GM12878 (cell line): ENCODE data around the gene TRIM28. TPM values are rescaled to one million over a fixed set of nuclear protein-coding genes. Genes with fewer than 3 reads are reported as not detected.

ENCODE experiments used
- ATAC-seq: fragments of 200-7000 bp; cut with Tn5 transposase; 3 replicates; pipeline ENCODE4 v1.9.1; 2020; ENCODE audit warnings: mild to moderate bottlenecking, moderate library complexity
- BruUV-seq: library from RNA; stranded (reverse); fragments of 400-500 nt; replicated peaks from 2 replicates; lab custom pipeline; 2021; lab: Mats Ljungman, UMichigan
- CTCF ChIA-PET: fragments of 300-600 bp; sonication (Branson Sonifier 250); formaldehyde crosslinking; extraction: SDS; loops from one replicate; lab custom pipeline; 2021; ENCODE audit warnings: inconsistent platforms; lab: Yijun Ruan, JAX
- POLR2A ChIA-PET: fragments of 350-600 bp; formaldehyde crosslinking; extraction: SDS; loops from one replicate; lab custom pipeline; 2021; ENCODE audit warnings: inconsistent platforms; lab: Charles Lee
- RAD21 ChIA-PET: fragments of 300-600 bp; sonication (Branson Sonifier 250); formaldehyde crosslinking; loops from one replicate; lab custom pipeline; 2023; ENCODE audit warnings: antibody characterized with exemption; ENCODE audit not compliant: unreplicated experiment; lab: Charles Lee
- SMC1A ChIA-PET: fragments of 300-600 bp; sonication (Branson Sonifier 250); formaldehyde crosslinking; loops from one replicate; lab custom pipeline; 2023; ENCODE audit not compliant: unreplicated experiment, uncharacterized antibody; lab: Charles Lee
- DNase-seq: peaks from one replicate; pipeline ENCODE4 v3.0.0-alpha.2; 2011; ENCODE audit warnings: low read depth, low spot score
- FAIRE-seq: peaks from 3 replicates; lab custom pipeline; 2011; peaks lifted over from hg19 to GRCh38; lab: Jason Lieb, UNC
- H2AFZ ChIP-seq: 2 replicates; pipeline ENCODE4 v1.6.0; 2011; ENCODE audit warnings: low read depth, low read length, control low read depth; ENCODE audit not compliant: control insufficient read depth
- H3K27ac ChIP-seq: 2 replicates; pipeline ENCODE4 v1.5.1; 2011; ENCODE audit warnings: control low read depth; ENCODE audit not compliant: control insufficient read depth, insufficient read depth
- H3K27me3 ChIP-seq, 2 experiments: replicated peaks in 1 of 2; 2 replicates each; pipeline versions ENCODE4 v1.6.0 to v1.6.1; 2011; ENCODE audit warnings: low read length in 1 of 2; ENCODE audit not compliant: control insufficient read depth in 2 of 2, insufficient read depth in 2 of 2
- H3K36me3 ChIP-seq, 2 experiments: 2 replicates each; pipeline ENCODE4 v1.5.1; 2011; ENCODE audit warnings: low read length in 1 of 2; ENCODE audit not compliant: control insufficient read depth in 2 of 2, insufficient read depth in 2 of 2
- H3K4me1 ChIP-seq: 2 replicates; pipeline ENCODE4 v1.6.1; 2011; ENCODE audit warnings: mild to moderate bottlenecking, low read length, moderate library complexity, mixed read lengths; ENCODE audit not compliant: control insufficient read depth, insufficient read depth
- H3K4me2 ChIP-seq: 2 replicates; pipeline ENCODE4 v1.6.0; 2011; ENCODE audit warnings: control low read depth; ENCODE audit not compliant: control insufficient read depth, insufficient read depth
- H3K4me3 ChIP-seq: fragments of 200-600 bp; sonication (generic); 2 replicates; pipeline ENCODE4 v1.5.1; 2016
- H3K79me2 ChIP-seq: 2 replicates; pipeline ENCODE4 v1.6.0; 2011; ENCODE audit warnings: low read length; ENCODE audit not compliant: control insufficient read depth, insufficient read depth
- H3K9ac ChIP-seq: 2 replicates; pipeline ENCODE4 v1.8.0; 2011; ENCODE audit warnings: low read length, control low read depth, mixed read lengths; ENCODE audit not compliant: control insufficient read depth, insufficient read depth
- H3K9me3 ChIP-seq: replicated peaks from 3 replicates; pipeline ENCODE4 v1.5.1; 2011; ENCODE audit warnings: mild to moderate bottlenecking, low read length; ENCODE audit not compliant: control insufficient read depth, insufficient read depth
- H4K20me1 ChIP-seq: 2 replicates; pipeline ENCODE4 v1.6.0; 2011; ENCODE audit not compliant: control insufficient read depth, insufficient read depth
- BRCA1 ChIP-seq: IDR thresholded peaks from 2 replicates; pipeline ENCODE4 v1.6.1; 2011; ENCODE audit warnings: low read depth, low read length, improper control_type of control experiment
- CBFB ChIP-seq: IDR thresholded peaks from 2 replicates; pipeline ENCODE4 v1.6.1; 2016; ENCODE audit warnings: antibody characterized with exemption, low read depth
- CBX3 ChIP-seq: fragments of 200-600 bp; sonication (generic); IDR thresholded peaks from 2 replicates; pipeline ENCODE4 v1.6.1; 2016; ENCODE audit warnings: low read depth, borderline replicate concordance
- HDGF ChIP-seq: fragments of 450-650 bp; IDR thresholded peaks from 2 replicates; pipeline ENCODE4 v1.6.1; 2016; ENCODE audit warnings: antibody characterized with exemption
- POLR2A ChIP-seq: IDR thresholded peaks from 2 replicates; pipeline ENCODE4 v1.6.1; 2011; ENCODE audit warnings: low read depth, mild to moderate bottlenecking, low read length
- POLR2AphosphoS2 ChIP-seq: IDR thresholded peaks from 2 replicates; pipeline ENCODE4 v1.6.1; 2011; ENCODE audit warnings: low read depth, mild to moderate bottlenecking, low read length, improper control_type of control experiment, moderate library complexity
- POLR2AphosphoS5 ChIP-seq: IDR thresholded peaks from 2 replicates; pipeline ENCODE4 v1.6.1; 2011; ENCODE audit warnings: mild to moderate bottlenecking, low read length, inconsistent platforms
- TCF12 ChIP-seq: IDR thresholded peaks from 2 replicates; pipeline ENCODE4 v1.6.1; 2011; ENCODE audit warnings: low read depth, mild to moderate bottlenecking, low read length
- WGBS: methylation state at CpG from one replicate; pipeline ENCODE4 v1.1.6; 2016; ENCODE audit warnings: low lambda C conversion rate; ENCODE audit not compliant: insufficient replicate concordance, insufficient coverage; ENCODE audit errors: missing lambda C conversion rate; 5-methylcytosine and 5-hydroxymethylcytosine counted together
- in situ Hi-C: fragments of 300-500 bp; cut with MboI; formaldehyde crosslinking; loops from 9 replicates; pipeline ENCODE4 v1.14.3; 2018; ENCODE audit warnings: mixed read lengths
- intact Hi-C: fragments of 100-400 bp; cut with micrococcal nuclease; formaldehyde crosslinking; loops from one replicate; pipeline ENCODE4 v1.14.2; 2022; ENCODE audit not compliant: unreplicated experiment
- polyA plus RNA-seq, 11 experiments: library from polyadenylated mRNA; depleted of rRNA in 4 of 11; unstranded in 6 of 11; stranded (reverse) in 5 of 11; fragments of >200 nt; fragmentation: Nextera tagmentation in 4 of 11; fragmentation: Illumina TruSeq in 1 of 11; extraction: Ambion mirVana in 4 of 11; extraction: Trizol in 1 of 11; gene quantifications; 1 replicate in 1 of 11; 2 replicates in 10 of 11; pipeline versions ENCODE4 v1.2.1 to v1.2.3, GENCODE V29; 2011 to 2016; ENCODE audit warnings: inconsistent platforms in 2 of 11, missing spikeins in 2 of 11, low read depth in 1 of 11
- total RNA-seq, 4 experiments: library from RNA; depleted of rRNA in 3 of 4; stranded (reverse); fragments of >200 nt in 3 of 4; fragmentation: Illumina TruSeq in 1 of 4; extraction: Trizol in 1 of 4; gene quantifications; 2 replicates each; pipeline versions ENCODE4 v1.2.1 to v1.2.3, GENCODE V29; 2013 to 2021

TRIM28 gene
- total and polyA plus RNA-seq, 10 of the 15 experiments (the other 5 are each of a cell fraction or from before 2014, with no cell fraction given): 5.0 to 650 (median 296) TPM

DNA sequence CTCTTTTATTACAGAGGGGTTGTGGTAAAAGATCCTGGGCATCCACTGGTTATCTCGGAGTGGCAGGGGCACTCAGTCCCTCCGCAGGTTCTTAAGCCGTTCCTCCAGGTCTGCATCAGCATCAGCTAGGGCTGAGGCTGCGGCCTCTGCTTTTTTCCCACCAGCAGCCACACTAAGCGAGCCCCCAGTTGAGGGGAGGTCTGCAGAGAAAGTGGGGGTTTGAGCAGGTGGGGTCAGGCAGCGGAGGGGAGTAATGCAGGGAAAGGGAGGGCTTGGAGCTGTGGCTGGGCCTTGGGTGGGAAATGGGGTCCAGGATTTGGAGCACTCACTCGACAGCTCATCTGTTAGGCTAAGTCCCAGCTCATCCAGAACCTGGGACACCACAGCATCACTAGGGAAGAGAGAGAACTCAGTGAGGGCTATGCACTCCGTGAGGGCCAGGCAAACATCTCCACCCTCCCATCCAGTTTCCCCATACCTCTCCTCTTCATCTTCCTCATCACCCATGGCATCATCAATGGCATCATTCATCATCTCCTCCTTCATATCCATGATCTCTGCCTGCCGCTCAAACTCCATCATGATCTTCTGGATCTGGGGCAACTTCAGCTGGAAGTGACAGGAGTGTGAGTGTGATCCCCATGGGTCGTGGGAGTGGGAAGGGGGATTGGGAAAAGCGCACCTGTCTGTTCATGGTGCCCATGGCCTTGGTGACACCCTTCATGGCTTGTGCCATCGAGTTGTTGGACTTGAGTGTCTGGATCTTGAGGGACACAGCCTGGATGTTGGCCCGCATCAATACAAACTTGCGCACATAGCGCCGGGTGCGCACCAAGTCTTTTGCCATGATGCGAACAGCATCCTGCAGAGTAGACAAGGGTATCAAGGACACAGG, 8.0 kb downstream of the TRIM28 start:
- Histone ChIP-seq H3K27ac (no peak overlapping the region), H3K27me3 (no peaks in the 10 kb centered on the region), H3K4me2 (no peak overlapping the region), H3K9me3 (no peaks in the 10 kb centered on the region), H3K9ac (no peak overlapping the region), H3K79me2 (peaks cover 43% of the 10 kb centered on the region), H2AFZ (no peak overlapping the region), H3K4me1 (peaks cover 24% of the 10 kb centered on the region)
- ATAC-seq: no peak
- peak; percentile 27 for FAIRE-seq
- in situ Hi-C loops: no loop called here
- RAD21 ChIA-PET: no interaction called here
- BruUV-seq: TSS peak; percentile 50
- 94% methylated on average over 18 of the region's 18 CpGs for WGBS
- intact Hi-C loops: no loop called here
- DNase-seq: no peak
- POLR2A ChIA-PET: no interaction called here
- CTCF ChIA-PET: interaction anchor here (3.9 kb wide), 1 partner anchor 32 kb away, joined by 37 read pairs; the partner anchor contains the start of gene ZBTB45
- no peak for TF ChIP-seq CBX3
- peak; percentile 33 for TF ChIP-seq POLR2A
- TF ChIP-seq POLR2AphosphoS2: peak; percentile 41; the same call in 1 of the 2 replicates
- no peak for TF ChIP-seq HDGF
- no peak for TF ChIP-seq BRCA1
- TF ChIP-seq POLR2AphosphoS5: peak; percentile 72
- TF ChIP-seq TCF12: no peak
- 0 out of 2 replicates have a peak, but pooled peaks have one; percentile 21 for TF ChIP-seq CBFB
- TF ChIP-seq, all 136 proteins: peak for 4
- no peak overlapping the region for H3K4me3 ChIP-seq
- H4K20me1 ChIP-seq: no peaks in the 10 kb centered on the region; the same call in none of the 2 replicates
- SMC1A ChIA-PET: no interaction called here
- H3K36me3 ChIP-seq: peaks cover 29 to 55% of the 10 kb centered on the region in 2 experiments; a peak in 3 of 4 replicates
